ENCODE measurements around the gene NDUFA7.
"Not testable (repeated sequence)": the region's sequence is repeated elsewhere in the genome, so short reads cannot be mapped to it uniquely, and the experiment has no call there.

Gene NDUFA7

GRCh38 chr19:8321067-8321985, at the start of gene NDUFA7, which contains the start of gene RPS28:
Gene NDUFA7, minus strand, starts transcription at chr19:8321375. Its CDS starts 17 bp downstream, at chr19:8321358.
Gene RPS28, plus strand, starts transcription at chr19:8321496. Its CDS starts 35 bp downstream, at chr19:8321531.
- DNase-seq = peak; percentile 93

GRCh38 chr19:8370176-8371010, 49.2 kb upstream of the NDUFA7 start:
- no peak for DNase-seq

GRCh38 chr19:8367327-8368001, 46.3 kb upstream of the NDUFA7 start:
- no peak for DNase-seq

DNA sequence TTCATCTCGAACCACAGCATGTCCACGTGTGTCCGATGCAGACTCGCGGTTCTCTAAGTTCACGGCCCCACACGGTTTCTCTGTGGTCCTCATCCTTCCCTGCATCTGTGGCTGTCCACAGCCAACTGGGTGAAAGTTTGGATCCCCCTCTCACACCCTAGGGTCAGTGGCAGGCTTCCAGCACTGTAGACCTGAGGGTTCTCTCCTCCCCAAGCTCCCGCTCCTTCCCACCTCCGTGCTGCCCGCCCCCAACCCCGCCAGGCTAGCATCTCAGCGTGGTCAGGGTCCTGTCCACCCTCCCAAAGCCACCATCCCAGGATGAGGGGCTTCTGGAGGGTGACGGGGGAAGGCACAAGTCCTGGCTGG, 45.8 kb upstream of the NDUFA7 start:
- DNase-seq = no peak

- DNase-seq = no peak
Measured at GRCh38 chr19:8366121-8366581, 45.0 kb upstream of the NDUFA7 start.

DNA sequence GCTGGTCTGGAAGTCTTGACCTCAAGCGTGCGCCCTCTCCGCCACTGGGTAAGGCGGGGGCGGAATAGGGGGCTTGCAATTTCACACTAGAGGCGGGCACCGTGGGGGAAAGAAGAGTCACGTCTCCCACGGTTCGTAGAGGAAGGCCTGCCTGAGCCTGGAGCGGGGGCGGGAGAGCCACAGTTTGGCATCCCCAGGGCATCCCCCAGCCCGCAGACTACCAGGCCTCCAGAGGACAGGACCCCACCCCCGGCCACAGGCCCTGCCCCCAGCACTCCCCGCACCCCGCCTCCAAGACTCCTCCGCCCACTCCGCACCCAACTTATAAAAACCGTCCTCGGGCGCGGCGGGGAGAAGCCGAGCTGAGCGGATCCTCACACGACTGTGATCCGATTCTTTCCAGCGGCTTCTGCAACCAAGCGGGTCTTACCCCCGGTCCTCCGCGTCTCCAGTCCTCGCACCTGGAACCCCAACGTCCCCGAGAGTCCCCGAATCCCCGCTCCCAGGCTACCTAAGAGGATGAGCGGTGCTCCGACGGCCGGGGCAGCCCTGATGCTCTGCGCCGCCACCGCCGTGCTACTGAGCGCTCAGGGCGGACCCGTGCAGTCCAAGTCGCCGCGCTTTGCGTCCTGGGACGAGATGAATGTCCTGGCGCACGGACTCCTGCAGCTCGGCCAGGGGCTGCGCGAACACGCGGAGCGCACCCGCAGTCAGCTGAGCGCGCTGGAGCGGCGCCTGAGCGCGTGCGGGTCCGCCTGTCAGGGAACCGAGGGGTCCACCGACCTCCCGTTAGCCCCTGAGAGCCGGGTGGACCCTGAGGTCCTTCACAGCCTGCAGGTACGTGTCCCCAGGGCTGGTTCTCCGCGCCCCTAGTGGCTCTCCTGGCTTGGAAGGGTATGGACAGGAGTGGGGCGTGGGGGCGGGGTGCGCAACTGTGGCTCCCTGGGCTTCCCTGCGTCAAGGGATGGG, 42.9 kb upstream of the NDUFA7 start, which contains the start of gene ANGPTL4:
ANGPTL4 (plus strand) TSS at position 353 of the 969 bp plus-strand sequence; CDS start at position 520, 167 bp downstream.
- DNase-seq = no peak

DNA sequence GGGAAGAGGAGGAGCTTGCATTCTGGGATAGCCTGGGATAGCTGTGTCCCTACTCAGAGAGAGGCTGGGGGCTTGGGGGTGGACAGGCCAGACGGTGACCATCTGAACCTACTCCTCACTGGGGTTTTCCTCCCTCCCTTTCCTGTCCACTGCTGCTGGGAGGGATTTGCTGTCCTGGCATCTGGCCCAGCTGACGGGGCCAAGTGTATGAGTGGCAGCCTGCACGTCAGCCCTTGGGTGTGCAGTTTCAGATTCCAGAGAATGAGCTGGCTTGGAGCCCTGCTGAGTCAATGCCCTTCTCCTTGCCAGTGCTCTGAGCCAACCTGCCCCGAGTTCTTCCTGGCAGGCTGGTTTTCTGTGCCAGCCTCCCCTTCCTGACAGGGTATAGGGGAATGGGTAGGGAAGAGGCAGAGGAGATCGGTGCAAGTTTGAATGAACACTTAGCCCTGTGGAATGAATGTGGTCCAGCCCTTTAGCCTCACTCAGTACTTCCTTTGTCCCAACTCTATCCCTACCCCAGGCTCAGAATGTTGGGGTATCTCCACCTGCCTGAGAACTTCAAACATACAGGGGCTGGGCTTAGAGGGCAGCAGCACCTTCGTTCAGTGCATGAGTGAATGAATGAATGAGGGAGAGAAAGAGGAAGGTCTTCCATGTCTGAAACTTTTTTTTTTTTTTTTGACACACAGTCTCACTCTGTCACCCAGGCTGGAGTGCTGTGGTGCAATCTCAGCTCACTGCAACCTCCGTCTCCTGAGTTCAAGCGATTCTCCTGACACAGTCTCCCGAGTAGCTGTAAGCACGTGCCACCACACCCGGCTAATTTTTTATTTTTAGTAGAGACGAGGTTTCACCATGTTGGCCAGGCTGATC, 41.0 kb upstream of the NDUFA7 start:
- no peak for DNase-seq

GRCh38 chr19:8360196-8360595, 39.0 kb upstream of the NDUFA7 start:
- no peak for DNase-seq

DNA sequence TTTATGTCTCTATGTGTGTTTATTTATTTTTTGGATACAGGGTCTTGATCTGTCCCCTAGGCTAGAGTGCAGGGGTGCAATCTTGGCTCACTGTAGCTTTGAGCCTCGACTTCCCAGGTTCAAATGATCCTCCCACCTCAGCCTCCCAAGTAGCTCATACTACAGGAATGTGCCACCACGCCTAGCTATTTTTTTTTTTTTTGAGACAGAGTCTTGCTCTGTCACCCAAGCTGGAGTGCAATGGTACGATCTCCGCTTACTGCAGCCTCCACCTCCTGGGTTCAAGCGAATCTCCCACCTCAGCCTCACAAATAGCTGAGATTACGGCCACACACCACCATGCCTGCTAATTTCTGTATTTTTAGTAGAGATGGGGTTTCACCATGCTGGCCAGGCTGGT, 37.8 kb upstream of the NDUFA7 start:
- DNase-seq = no peak

GRCh38 chr19:8357007-8357521, 35.9 kb upstream of the NDUFA7 start:
- no peak for DNase-seq

DNA sequence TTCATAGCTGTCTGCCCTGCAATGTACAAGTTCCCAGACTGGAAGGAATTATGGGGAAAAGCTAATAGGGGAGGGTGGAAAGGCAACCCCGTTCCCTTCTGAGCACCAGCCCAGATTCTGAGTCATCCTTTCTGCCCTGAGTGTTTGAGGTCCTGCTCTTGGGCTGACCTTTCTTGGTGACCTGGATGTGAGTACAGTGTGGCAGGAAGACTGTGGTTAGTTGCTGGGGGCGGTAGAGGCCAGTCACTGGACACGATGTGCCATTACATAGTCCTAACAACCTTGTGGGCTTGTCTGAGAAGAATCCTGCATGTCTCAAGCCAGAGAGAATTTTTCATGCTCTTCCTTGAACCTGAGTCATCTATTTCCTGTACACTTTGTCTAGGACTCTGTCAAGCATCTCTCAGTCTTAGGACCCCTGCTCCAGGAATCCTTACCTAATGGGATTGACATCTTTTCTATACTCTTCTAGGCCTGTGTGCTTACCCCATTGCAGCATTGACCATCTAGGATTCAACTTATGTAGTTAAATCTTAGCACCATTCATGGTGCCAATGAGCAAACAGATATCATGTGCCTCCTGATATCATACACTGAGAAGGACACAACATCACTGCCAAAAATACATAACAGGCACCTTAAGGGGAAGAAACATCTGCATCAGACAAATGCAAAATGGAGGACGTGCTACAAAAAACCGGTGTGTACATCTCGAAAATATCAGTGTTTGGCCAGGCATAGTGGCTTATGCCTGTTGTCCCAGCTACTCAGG, 34.6 kb upstream of the NDUFA7 start:
- DNase-seq = no peak

- DNase-seq = not testable (repeated sequence)
Measured at GRCh38 chr19:8352845-8353244, 31.7 kb upstream of the NDUFA7 start.

DNA sequence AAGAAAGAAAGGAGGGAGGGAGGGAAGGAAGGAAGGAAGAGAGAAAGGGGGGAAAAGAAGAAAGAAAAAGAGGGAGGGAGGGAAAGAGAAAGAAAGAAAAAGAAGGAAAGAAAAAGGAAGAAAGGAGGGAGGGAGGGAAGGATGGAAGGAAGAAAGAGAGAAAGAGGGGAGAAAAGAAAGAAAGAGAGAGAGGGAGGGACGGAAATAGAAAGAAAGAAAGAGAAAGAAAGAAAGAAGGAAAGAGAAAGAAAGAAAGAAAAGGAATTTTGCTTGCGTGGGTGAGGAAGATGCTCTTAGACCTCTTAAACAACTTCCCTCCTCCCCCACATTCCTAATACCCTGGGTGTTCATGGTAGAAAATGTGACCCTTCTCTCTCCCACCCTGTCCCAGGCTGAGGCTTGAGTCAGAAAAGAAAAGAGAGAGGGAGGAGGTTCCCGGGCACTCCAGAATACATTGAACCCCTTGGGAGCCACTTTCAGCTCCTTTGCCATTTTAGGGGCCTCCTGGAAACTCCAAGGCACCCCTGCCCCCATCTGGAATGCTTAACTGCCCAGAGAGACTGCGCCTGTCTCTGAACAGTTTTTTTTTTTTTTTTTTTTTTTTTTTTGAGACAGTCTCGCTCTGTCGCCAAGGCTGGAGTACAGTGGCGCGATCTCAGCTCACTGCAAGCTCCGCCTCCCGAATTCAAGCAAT, 31.1 kb upstream of the NDUFA7 start:
- DNase-seq = no peak

GRCh38 chr19:8349629-8350372, 28.6 kb upstream of the NDUFA7 start:
- DNase-seq = not testable (repeated sequence)

DNA sequence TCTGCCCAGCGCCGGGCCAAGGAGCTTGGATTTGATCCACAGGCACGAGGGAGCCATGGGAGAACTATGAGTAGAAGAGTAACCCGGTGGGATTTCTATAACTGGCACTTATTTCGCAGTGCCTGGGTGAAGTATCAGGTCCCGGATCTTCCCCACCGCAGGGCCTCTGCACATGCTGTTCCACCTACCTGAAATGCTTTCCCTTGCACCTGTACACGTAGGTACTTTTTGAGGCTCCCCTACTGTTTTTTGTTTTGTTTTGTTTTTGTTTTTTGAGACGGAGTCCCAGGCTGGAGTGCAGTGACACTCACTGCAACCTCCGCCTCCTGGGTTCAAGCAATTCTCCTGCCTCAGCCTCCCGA, 22.3 kb upstream of the NDUFA7 start:
- DNase-seq = no peak

- DNase-seq = peak; percentile 85
Measured at GRCh38 chr19:8342684-8343482, 21.7 kb upstream of the NDUFA7 start, which contains the start of gene KANK3. Gene KANK3, minus strand, starts transcription at chr19:8343262. Its CDS starts 5,434 bp downstream, at chr19:8337828.

DNA sequence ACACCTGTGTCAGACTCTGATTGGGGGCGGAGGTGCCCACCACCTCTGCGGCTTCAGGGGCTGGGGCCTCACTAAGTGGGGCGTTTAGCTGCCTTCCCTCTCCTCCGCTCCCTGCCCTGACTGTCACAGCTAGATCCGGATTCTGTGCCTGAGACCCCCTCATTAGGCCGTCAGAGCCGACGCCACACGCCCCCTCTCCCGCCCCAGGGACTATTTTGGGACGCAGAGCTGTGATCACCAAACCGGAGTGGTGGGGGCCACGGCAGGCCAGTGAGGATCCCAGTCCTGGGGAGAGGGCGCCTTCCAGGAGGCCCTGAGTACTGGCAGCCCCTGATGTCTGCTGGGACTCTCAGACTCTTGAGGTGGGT, 21.1 kb upstream of the NDUFA7 start:
- DNase-seq = no peak
